ENCODE results near the gene ZBTB4. TPM values are rescaled to one million over a fixed set of nuclear protein-coding genes. Genes with fewer than 3 reads are reported as not detected.

Gene ZBTB4
- total RNA-seq, 4 donors from 2014 or later = 15.1 to 27.3 (median 24.5) TPM

DNA sequence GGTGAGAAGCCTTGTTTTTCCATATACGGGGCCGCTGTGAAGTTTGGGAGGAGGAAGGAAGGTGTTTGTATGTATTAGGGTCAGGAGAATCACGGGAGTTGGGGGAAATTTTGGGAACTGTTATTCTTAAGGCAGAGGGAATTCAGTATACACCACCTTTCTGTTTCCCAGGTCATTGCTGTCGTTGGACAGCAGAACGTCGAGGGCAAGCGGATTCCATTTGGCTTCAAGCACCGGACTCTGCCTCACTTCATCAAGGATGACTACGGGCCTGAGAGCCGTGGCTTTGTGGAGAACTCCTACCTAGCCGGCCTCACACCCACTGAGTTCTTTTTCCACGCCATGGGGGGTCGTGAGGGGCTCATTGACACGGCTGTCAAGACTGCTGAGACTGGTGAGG, 22.3 kb upstream of the ZBTB4 start:
- no peaks in the 10 kb centered on the region for H3K4me1 ChIP-seq
- H3K9me3 ChIP-seq = no peaks in the 10 kb centered on the region
- DNase-seq = no peak
- no peak overlapping the region for H3K27ac ChIP-seq
- H3K36me3 ChIP-seq = peaks cover 3 to 100% (median 3%) of the 10 kb centered on the region in 3 donors
- H3K4me3 ChIP-seq = no peak overlapping the region
- TF ChIP-seq POLR2A (IDR thresholded peaks at IDR 0.05) (no peak), CTCF (IDR thresholded peaks at IDR 0.05) (no peak)
- H3K27me3 ChIP-seq = no peaks in the 10 kb centered on the region

DNA sequence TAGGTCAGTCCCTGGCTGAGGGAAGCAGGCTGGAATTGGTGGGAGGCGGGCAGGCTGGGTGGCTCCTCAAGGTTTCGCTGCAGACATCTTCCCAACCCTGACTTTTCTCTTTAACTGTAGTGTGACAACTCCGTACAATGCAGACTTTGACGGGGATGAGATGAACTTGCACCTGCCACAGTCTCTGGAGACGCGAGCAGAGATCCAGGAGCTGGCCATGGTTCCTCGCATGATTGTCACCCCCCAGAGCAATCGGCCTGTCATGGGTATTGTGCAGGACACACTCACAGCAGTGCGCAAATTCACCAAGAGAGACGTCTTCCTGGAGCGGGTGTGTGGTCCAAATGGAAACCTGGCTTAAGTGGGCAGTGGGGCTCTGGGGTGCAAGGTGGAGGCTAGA, 19.7 kb upstream of the ZBTB4 start:
- no peak for TF ChIP-seq CTCF (IDR thresholded peaks at IDR 0.05)
- no peak for TF ChIP-seq POLR2A (IDR thresholded peaks at IDR 0.05)

GRCh38 chr17:7497636-7498035, 18.2 kb upstream of the ZBTB4 start:
- H3K4me1 ChIP-seq = peaks cover 0 to 19% (median 4%) of the 10 kb centered on the region in 4 donors
- TF ChIP-seq CTCF (IDR thresholded peaks at IDR 0.05) (no peak), POLR2A (IDR thresholded peaks at IDR 0.05) (no peak)
- no peak overlapping the region for H3K27ac ChIP-seq
- H3K36me3 ChIP-seq = peaks cover 0 to 78% (median 3%) of the 10 kb centered on the region in 3 donors
- no peak overlapping the region for H3K4me3 ChIP-seq
- H3K9me3 ChIP-seq = no peaks in the 10 kb centered on the region
- no peaks in the 10 kb centered on the region for H3K27me3 ChIP-seq
- DNase-seq = no peak

More for the DNA sequence above, 19.7 kb upstream of the ZBTB4 start:
- Histone ChIP-seq H3K9me3 (no peaks in the 10 kb centered on the region), H3K4me3 (no peak overlapping the region), H3K27me3 (no peaks in the 10 kb centered on the region), H3K36me3 (peaks cover 3 to 93% (median 3%) of the 10 kb centered on the region in 3 donors), H3K27ac (no peak overlapping the region), H3K4me1 (peaks cover 0 to 7% (median 0%) of the 10 kb centered on the region in 4 donors)
- DNase-seq = no peak

DNA sequence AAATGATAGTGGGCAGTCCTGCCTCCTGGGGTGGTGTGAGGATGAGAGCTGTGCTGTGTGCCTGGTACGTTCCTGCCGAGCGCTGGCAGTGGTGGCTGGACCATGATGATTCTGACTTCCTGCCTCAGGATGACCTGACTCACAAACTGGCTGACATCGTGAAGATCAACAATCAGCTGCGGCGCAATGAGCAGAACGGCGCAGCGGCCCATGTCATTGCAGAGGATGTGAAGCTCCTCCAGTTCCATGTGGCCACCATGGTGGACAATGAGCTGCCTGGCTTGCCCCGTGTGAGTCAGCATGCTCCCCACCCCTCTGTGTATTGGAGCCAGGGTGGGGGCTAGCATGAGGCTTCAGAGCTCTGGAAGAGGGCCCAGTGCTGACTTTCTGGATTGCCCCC, 17.8 kb upstream of the ZBTB4 start:
- no peaks in the 10 kb centered on the region for H3K27me3 ChIP-seq
- DNase-seq = no peak
- peaks cover 0 to 74% (median 3%) of the 10 kb centered on the region in 3 donors for H3K36me3 ChIP-seq
- H3K9me3 ChIP-seq = no peaks in the 10 kb centered on the region
- no peak for TF ChIP-seq CTCF (IDR thresholded peaks at IDR 0.05)
- TF ChIP-seq POLR2A (IDR thresholded peaks at IDR 0.05) = no peak
- H3K4me1 ChIP-seq = peaks cover 0 to 23% (median 4%) of the 10 kb centered on the region in 4 donors
- H3K4me3 ChIP-seq = no peak overlapping the region
- H3K27ac ChIP-seq = no peak overlapping the region

DNA sequence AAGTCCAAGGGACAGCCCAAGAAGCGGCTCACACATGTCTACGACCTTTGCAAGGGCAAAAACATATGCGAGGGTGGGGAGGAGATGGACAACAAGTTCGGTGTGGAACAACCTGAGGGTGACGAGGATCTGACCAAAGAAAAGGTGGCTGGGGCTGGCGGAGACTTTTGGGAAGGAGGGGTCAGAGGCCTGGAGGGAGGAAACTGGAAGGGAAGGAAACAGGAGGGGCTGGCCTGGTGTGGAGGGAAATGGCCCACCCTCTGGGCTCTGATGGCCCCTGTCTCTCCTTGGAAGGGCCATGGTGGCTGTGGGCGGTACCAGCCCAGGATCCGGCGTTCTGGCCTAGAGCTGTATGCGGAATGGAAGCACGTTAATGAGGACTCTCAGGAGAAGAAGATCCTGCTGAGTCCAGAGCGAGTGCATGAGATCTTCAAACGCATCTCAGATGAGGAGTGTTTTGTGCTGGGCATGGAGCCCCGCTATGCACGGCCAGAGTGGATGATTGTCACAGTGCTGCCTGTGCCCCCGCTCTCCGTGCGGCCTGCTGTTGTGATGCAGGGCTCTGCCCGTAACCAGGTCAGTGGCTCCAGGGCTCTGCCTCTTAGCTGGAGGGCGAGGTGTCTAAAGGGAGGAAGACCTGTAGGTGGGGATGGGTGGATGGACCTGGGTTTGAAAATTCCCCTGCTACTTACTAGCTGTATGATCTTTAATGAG, 17.2 kb upstream of the ZBTB4 start:
- DNase-seq = no peak
- H3K4me3 ChIP-seq = no peak overlapping the region
- H3K27ac ChIP-seq = no peak overlapping the region
- H3K27me3 ChIP-seq = no peaks in the 10 kb centered on the region
- H3K9me3 ChIP-seq = no peaks in the 10 kb centered on the region
- peaks cover 0 to 29% (median 6%) of the 10 kb centered on the region in 4 donors for H3K4me1 ChIP-seq
- no peak for TF ChIP-seq CTCF (IDR thresholded peaks at IDR 0.05)
- TF ChIP-seq POLR2A (IDR thresholded peaks at IDR 0.05) = no peak
- H3K36me3 ChIP-seq = peaks cover 0 to 68% (median 3%) of the 10 kb centered on the region in 3 donors
